HG02571 (cell line): ENCODE measurements around the gene GABBR2.

ENCODE experiments used
- ATAC-seq: cut with Tn5 transposase; IDR thresholded peaks from one replicate; pipeline ENCODE4 v1.9.1; 2021; ENCODE audit warnings: mild to moderate bottlenecking, moderate library complexity; ENCODE audit not compliant: unreplicated experiment

Gene GABBR2

DNA sequence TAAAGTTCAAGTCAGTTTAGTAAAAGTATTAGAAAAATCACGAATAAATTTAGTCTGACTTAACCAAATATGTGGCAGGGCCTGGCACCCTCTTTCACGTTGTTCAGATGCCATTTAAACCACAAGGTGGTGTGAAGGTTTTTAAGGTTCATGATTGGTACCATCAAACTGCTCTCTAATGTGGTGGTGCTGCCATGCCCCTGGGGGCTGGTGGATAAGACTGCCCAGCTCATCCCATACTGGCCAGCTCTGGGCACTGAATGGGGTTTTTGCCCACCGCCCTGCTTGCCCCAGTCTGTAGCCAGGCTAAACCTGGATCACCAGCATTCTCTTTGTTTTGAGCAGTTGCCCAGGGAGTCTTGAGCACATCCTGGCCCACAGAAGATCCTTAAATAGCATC lies 159.3 kb downstream of the GABBR2 start:
- ATAC-seq: no peak

DNA sequence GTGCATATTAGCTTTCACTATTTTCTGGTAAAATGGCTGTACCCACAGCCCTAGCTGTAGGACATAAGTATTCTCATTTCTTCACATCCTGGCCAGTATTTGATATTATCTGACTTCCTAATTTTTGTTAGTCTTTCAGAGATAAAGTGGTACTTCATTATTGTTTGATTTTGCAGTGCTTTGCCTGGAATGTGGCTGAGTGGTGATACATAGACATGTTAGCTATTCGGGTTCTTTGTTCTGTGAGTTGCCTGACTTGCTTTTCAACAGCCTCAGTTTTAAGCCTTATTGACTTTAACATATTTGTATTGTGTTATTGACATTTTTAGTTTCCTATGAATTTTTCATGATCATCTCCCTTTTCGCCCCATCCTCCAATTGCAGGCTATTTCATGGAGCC lies 161.1 kb downstream of the GABBR2 start:
- no peak for ATAC-seq

DNA sequence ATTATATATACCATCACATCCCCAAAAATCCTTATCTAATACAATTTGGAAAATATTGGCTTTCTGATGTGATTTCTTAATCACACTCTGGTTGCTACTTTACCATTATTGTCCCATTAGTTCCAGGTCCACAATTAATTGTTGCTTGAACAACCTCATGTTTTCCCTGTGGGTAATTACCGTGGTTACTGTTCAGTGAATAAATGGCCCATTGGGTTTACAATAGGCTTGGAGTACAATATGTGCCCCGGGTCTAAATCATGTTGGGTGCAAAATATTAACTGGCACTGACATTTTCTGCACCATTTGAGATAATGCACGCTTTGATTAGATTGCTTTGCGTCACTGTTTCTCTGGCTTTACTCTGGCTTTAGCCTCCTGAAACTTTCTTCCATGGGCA lies 163.7 kb downstream of the GABBR2 start:
- no peak for ATAC-seq

DNA sequence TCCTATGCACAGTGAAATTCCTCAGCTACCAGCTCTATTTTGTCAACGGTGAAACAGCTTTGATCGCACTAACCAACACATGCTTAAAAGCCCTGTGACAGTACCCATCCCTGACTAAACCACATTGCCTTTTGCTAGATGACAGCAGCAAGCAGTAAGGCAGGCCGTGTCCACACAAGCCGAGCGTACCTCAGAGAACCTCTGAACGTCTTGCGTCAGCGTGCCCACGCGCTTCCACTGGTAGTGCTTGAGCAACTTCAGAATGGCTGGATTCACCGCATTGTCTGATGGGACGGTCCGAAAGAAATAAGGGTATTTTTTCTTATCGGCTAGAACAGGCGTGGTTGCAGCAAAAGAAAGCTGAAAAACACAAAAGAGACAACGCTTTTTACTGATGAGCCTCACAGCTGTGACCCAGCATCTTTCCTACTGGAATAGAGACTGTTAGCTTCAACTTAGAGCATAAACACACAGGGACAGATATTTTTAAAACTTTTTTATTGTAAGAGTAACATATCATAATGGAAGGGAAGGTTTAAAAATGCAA lies 167.0 kb downstream of the GABBR2 start:
- no peak for ATAC-seq

DNA sequence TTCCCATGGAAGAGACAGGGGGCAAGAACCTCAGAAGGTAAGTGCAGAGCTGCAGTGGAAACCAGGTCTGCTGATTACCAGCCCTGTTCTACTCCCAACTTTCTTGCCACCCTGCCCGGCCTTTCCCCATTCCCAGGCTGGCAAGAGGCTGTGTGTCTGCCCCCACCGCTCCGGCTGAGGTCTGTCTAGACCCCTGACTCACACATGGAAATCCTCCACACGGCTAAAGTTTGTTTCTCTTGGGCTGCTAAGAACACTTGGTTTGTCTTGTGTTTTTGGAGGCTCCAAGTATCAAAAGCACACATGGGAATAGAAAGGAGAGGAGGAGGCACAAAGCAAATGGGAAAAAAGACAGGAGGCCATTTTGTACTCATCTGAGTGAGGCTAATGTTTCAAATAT lies 168.3 kb downstream of the GABBR2 start:
- no peak for ATAC-seq

DNA sequence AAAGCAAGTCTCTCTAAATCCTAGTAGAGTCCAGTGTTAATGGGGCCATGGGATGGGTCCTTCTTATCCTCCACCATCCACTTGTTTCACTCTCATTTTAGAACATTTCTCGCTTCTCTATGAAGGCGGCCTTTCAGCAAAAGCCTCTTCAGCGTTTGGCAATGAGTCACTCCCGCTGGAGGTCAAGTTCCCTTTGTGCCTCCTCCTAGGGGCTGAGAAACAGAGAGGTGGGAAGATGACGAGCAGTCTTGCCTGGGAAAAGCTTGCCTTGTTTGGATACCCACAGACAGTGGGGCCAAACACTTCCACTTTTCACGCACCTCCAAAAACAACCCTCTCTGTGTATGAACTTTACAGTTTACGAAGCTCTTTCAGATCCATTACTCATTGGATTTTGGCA lies 168.8 kb downstream of the GABBR2 start:
- no peak for ATAC-seq

DNA sequence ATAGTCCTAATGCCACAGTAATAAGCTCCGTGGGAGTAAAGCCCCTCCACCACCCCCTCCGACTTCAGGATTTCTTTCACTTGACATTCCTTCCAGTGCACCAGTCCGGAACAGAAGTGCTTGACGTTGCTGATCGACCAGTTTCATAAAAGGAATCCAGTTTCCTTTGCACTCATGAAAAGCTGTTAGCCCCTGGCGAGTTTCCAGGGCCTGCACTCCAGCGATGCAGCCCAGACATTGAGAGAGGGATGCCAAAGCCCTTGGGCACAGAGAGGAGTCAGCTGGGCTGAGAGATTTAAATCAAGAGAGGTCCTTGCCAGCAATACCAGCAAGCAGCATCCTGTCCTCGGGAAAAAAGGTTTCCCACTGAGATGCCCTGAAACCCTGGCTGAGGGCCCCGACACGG lies 170.1 kb downstream of the GABBR2 start:
- no peak for ATAC-seq

DNA sequence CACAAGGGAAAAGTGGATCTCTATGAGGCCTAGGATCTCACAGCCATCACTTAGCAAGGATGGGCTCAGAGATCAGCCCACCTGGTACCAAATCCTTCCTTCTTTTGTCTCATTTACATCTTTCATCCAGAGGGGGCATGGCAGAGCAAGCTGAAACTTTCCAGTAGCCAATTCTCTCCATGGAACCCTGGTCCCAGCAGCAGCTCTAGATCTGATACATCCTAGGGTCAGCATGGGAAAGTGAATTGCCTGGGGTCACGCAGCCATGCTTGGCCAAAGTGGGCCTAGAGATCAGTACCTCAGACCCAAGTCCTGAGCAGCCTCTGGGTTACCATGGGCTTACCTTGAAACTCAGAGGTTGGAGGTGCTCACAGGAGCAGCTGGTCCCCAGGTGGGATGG lies 170.5 kb downstream of the GABBR2 start:
- no peak for ATAC-seq

DNA sequence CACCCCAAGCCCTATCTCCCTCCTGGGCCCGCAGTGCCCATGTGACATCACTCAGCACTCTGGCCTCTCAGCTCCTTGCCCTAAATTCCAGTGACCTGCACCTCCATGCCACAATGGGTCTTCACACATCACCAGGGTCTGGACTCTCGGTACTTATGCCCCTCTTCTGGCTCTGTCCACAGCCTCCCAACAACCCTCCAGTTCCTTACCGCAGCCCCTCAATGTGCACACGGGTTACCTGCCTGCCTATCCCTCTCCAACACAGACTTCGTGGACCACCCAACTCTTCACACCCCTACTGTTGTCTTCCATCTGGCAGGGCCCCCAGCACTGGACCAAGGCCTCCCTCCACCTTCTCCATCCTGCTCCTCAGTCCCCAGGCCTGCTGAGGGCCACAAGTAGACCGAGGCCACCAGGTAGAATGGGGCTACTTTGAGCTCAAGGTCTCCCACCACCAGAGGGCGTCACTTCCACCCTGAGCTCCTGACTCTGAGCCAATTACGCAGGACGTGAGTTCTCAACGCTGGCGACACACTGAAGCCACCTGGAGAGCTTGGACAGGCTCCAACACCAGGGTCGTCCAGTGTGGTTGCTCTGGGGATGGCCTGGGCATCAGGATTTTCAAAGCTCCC lies 172.1 kb downstream of the GABBR2 start:
- ATAC-seq: no peak

DNA sequence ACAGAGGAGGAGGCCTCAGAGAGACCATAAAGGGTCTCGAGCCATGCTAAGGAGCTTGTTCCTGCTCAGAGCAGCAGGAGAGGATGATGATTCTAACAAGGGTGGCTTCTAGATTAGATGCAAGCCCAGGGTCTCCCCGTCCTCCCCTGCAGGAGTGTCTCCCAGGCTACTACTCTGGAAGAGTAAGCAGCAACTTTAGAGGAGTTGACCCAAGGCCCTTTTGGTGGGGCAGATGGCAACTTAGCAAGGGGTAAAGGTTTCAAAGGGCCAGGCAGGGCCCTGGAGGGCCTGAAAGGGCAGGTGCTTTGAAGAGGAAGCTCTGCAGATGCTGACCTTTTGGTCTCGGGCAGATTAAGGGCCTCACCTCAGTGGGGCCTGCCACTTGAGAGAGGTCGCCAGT lies 174.9 kb downstream of the GABBR2 start:
- no peak for ATAC-seq

DNA sequence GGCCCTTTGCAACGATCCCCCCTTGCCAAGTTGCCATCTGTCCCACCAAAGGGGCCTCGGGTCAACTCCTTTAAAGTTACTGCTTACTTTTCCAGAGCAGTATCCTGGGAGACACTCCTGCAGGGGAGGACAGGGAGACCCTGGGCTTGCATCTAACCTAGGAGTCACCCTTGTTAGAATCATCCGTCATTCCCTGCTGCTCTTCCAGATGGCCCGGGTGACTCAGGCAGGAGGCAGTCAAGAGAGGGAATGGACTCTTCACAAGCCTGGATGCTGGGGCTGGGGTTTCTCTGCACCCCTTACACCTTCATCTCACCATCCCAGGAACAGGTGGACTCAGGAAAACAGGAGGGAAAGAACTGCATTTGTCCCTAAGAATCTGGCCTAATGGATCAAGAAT lies 175.6 kb downstream of the GABBR2 start:
- no peak for ATAC-seq

DNA sequence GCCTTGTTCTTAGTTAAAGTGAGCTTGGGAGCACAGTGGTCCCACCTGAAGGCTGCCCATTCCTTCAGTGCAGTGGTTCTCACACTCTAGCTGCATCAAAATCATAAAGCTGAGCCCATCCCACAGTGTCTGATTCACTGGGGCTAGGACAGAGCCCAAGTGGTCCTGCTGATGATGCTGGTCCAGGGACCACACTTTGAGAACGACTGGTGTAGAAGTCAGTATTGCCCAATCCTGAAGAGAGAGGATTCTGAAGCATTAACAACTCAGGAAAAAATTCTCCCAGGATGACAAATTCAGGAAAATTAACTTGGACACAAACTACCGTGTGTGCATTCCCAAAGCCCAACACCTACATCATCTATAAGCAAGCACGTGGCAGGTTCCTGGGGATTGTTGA lies 176.2 kb downstream of the GABBR2 start:
- ATAC-seq: no peak

DNA sequence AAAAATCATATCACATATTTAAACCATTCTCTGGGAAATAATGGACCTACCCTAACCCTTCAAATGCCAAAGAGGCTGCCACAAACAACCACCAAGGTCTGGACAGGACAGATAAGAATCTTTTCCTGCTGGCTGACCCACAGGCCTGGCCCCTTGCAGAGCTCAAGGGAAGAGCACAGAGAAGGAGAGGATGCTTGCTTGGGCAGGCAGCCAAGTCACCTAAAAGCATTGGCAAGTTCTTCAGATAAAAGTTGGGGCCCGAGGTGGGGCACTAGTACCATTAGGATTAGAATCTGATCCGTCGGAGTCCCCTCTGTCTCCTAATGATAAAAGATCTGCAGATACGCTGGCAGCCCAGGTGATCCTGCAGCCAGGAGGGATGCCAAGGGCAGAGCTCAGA lies 176.6 kb downstream of the GABBR2 start:
- no peak for ATAC-seq

DNA sequence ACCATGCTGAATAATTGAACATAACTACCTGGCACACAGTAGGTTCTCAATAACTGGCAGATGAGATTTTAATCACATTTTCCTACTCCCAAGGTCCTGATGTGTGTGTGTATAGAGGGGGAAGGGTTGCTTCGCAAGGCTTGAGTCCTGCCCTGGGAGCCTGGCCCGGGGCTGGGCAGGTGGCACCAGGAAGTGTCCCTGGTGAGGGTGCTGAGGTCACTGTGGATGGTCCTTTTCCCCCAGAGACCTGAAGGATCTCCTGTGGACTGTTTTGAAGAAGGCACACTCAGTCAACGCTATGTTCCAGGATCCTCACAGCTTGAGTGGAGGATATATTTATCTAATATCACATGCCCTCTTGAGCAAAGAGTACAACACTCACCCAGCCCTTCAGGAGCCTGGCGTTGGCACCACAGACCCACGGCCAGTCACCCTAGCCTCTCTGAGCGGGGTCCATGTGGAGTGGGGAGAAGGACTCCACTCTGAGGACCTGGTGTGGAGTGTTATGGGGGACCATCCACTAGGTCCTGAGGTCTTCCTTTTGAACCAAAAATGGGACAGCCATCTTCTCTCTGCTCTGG lies 177.8 kb downstream of the GABBR2 start:
- ATAC-seq: no peak

DNA sequence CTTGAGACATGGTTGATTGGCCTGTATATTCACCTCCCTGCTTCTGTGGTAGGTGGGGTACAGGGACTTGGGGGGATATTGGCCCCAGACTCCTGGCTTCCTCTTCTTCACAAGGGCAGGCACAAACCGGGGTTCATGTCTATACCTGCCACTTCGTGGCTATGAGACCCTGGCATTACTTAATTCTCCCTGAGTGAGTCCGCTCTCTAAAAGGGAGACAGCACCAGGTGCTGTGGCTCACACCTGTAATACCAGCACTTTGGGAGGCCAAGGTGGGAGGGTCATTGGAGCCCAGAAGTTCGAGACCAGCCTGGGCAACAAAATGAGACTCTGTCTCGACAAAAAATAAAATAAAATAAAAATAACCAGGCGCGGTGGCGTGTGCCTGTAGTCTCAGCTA lies 178.5 kb downstream of the GABBR2 start:
- no peak for ATAC-seq

DNA sequence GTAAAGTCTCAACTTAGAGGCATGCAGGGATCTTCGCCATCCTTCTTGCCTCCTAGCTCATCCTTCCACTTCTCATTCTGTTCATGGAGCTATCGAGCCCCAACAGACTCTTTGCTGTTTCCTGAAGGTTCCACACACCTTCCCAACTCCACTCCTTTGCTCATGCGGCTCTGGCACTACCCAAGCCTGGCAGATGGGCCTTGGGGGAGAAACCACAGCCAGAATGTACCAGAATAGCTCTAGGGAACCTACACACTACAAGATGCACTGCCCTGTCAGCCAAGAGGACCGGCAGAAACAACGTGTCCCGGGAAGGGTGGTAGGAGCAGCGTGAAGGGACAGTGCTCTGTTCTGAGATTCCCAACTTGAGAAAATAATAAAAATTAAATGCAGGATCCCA lies 178.9 kb downstream of the GABBR2 start:
- ATAC-seq: no peak

DNA sequence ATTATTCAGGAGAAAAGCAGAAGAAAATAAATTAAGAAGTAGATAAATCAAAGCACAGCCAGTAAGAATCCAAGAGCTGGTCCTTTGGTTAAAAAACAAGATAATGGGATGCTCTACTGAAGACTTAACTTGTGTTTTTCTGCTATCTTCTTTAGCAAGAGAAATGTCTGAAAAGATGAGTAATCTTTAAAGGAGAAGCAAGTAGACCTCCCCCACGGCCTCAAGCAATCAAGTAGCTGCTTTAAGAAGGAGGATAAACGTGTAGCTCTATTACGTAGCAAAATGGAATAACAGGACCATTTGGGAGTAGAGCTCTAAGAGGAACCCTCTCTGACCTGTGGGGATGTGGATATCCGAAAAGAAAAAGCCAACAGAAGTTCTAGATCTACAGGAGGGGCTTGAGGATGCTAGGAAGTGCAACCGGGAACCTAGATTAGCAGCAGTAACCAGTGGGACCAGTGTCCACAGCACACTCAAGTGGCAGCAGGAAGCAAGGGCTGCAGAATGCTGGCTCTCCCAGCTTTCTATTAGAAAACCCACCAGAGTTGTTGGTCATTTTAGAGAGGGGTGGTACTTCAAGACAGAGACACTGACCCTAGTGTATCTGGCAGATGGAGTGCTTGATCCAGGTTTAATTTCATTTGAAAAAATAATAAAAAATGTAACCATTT lies 185.4 kb downstream of the GABBR2 start:
- ATAC-seq: no peak

DNA sequence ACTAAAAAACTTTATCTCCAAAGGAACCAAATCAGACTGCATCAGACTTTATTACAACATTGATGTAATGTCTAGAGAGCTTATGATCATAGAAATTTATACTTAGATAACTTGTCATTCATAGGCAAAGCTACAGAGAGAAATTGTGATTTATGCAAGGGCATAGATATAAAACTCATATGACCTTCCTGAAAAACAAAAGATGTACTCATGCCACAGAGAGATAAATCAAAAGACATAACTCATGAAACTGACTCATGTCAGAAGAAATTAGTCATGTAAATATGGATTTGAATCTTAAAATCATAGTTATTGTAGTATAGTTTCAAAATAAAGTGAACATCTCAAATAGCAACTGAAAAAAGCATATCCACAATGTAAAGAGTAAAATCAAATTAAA lies 186.2 kb downstream of the GABBR2 start:
- no peak for ATAC-seq

DNA sequence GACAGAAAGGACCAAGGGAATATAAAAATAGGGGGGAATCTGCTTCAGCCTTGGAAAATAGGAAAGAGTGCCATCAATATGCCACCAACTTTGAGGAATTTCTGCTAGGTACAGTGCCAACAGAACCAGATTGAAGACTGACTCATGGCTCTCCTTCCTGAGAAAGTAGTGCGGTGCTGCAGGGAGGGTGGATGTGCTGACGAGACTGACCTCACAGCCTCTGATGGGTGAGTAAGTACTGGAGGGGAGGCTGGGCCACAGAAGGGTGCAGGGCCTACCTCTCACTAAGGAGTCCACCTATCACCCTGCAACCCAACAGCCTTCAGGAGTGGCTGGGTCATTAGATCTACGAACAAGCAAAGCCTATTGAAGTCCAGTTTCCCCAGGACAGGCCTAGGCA lies 187.6 kb downstream of the GABBR2 start:
- ATAC-seq: no peak

DNA sequence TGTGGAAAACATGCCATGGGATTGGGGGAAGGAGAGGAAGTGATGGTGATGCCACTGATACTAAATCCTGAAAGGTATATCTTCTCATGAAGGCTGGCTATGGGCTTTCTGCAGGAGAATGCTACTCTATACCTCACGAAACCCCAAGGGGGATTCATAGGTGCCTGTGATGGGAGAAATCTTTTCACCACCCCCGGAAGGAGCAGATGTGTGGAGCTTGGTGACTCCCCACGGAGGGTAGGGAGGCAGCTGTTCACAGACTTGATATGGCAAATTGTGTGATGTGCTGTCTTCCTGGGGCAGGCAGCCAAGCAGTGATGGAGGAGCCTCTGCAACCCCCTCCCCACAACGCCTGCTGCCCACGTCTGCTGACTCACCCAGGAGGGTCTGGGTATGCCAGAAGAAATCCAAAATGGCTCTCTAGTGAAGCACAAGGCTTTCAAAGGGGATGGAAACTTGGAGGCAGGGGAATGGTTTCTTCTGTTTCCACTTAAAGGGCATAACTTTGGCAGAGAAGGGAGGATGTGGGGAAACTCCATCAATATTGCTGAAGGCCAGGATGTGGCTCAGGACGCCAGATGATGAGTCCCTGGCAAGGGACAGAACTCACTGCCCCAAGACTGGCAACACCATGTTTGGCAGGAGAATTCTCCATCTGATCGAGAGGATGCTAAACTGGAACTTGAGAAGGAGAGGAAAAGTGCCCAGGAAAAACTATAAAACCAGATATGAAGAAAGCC lies 188.3 kb downstream of the GABBR2 start:
- ATAC-seq: no peak

DNA sequence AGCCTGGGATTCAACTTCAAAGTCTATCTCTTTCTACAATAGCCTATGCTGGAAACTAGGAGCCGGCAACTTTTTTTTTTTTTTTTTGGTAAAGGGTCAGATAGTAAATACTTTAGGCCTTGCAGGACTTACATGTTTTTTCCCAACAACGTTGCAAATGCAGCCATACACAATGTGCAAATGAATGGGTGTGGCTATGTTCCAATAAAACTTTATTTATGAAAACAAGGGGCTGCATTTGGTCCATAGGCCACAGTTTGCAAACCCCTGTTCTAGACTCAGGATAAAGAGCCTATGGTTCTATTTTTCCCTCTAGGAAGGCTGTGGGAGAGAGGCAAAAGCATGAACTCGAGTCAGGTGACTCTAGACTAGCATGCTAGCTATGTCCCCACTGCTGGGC lies 189.1 kb downstream of the GABBR2 start:
- no peak for ATAC-seq

DNA sequence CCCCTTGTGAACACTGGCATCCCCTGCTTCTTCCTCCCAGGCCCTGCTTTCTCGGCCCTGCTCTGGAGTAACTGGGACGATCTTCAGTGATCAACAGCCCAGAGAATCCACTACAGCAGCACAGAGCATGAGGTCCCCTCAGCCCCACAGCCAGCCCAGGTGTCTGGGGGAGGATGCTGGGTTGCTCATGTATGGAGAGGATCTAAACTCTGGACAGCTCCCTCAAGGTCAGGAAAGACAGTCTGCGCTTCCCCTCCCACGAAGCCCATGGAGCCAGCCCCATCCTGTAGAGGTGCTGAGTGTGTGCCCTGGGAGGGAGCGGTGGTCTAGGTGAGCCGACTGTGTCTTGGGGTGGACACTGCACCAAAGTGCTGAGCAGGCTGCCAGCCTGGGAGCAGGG lies 190.2 kb downstream of the GABBR2 start:
- no peak for ATAC-seq
